Stimulated activated naive CD8-positive, alpha-beta T cell treated with anti-CD3 and anti-CD28 coated beads, Interleukin-15, Interleukin-2, amounts not matched to agents 100 U/mL and 50 U/mL, for 24 hours (primary cell): ENCODE results near the gene CD101.
A peak's percentile ranks its signal among the peaks of the same experiment; 100 is the strongest.
"Not testable (repeated sequence)": the region's sequence is repeated elsewhere in the genome, so short reads cannot be mapped to it uniquely, and the experiment has no call there.

Source experiments
- ATAC-seq: fragments of 150-1000 bp; cut with Tn5 transposase; one replicate; pipeline ENCODE4 v1.10.0; 2021
- DNase-seq: peaks from one replicate; pipeline ENCODE4 v3.0.0; 2021

The CD101 gene

DNA sequence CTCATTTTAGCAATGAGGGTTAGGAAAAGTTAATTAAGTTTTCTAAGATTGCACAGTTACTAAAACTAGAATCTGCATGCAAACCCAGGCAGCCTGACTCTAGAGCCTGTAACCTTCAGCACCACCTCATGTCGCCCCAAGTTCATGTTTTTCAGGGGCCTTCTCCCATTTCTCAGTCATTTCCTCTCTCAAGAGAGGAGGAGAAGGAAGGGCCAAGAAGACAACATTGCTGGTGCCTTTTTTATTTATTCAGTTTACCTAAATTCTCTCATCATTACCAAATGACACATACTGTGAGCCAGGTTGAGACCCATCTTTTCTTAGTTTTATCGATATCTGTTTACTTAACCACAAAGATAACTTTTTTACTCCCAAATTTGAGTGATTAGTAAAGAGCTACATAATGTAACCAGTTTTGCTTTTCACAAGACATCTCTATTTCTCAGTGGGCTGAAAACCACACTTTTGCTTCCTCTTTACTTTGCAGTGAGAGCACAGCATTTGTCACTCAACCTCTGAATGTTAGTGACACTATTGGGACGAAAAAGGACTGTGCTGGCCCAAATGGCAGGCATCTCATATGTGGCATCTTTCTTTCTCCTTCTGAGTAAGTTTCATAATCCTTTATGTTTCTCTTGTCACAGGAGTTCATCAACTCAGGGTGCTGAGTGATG, at the start of gene CD101:
CD101 (plus strand) TSS at position 507 of the 674 bp plus-strand sequence; CDS start at position 565, 58 bp downstream.
- DNase-seq (no peak), ATAC-seq (peak; percentile 93)

GRCh38 chr1:116952738-116953275, 48.8 kb upstream of the CD101 start:
- ATAC-seq = no peak
- no peak for DNase-seq

GRCh38 chr1:116954440-116954839, 47.1 kb upstream of the CD101 start:
- DNase-seq = no peak
- no peak for ATAC-seq

DNA sequence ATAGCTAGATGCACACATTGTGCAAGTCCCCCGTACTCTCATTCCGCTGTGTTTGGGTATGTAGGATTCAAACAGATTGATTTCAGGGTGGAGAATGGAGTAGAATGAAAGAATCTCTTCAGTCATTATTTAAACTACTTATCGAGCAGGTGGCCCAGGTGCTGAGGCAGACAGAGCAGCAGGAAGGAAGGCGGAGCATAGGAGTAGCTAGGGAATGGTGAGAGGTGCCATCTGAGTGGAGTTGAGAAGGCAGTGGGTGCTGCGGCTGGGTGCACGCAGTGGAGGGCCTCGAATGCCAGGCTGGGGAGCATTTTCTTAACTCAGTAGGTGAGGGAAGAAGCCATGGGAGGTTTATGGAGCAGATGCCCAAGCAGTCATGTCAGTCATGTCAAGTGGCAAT, 45.2 kb upstream of the CD101 start:
- ATAC-seq (no peak), DNase-seq (no peak)

DNA sequence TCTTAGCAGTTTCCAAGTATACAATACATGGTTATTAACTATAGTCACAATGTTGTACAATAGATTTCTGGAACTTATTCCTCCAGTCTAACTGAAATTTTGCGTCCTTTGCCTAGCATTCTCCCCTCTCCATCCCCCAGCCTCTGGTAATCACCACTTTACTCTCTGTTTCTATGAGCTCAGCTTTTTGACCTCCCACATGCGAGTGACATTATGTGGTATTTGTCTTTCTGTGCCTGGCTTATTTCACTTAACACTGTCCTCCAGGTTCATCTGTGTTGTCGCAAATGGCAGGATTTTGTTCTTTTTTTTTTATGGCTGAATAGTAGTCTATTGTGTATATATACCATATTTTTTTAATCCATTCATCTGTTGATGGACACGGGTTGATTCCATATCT, 43.9 kb upstream of the CD101 start:
- ATAC-seq (no peak), DNase-seq (no peak)

DNA sequence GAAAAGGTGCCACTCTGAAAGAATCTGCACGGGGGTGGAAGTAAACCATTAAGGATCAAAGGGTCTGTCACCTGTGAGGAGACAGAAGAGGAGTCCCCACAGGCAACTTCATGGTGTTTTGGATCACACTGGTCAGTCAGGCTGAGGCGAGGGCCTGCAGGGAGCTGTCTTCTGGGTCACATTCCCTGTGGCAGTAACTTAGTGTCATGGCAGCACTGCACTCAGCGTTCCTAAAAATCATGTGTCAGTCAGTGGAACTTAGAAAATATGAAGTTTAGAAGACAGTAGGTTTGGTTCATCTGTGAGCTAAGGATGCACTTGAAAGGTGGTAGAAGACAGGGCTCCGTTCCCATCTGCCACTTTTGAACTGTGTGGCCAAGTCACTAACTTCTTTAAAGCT, 43.5 kb upstream of the CD101 start:
- DNase-seq (no peak), ATAC-seq (no peak)

GRCh38 chr1:116958977-116959376, 42.6 kb upstream of the CD101 start:
- no peak for DNase-seq
- no peak for ATAC-seq

DNA sequence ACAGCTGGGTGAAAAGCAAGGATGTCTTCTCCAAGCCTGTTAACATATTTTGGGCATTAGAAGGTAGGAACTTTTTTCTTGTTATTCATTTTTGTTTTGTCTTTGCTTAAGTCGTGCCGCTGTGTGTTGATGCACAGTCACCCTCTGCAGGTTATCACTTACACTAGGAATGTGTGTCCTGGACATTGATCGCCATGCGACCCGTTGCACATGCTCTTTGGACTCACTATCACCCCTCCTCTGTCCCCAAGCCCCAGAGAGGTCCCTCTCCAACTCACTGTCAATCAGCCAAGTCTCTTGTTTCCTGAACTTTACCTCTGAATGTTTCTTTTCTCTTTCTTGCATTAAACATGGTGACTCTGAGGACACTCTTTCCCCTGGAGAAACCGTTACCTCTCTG, 40.0 kb upstream of the CD101 start:
- ATAC-seq = no peak
- DNase-seq = no peak

DNA sequence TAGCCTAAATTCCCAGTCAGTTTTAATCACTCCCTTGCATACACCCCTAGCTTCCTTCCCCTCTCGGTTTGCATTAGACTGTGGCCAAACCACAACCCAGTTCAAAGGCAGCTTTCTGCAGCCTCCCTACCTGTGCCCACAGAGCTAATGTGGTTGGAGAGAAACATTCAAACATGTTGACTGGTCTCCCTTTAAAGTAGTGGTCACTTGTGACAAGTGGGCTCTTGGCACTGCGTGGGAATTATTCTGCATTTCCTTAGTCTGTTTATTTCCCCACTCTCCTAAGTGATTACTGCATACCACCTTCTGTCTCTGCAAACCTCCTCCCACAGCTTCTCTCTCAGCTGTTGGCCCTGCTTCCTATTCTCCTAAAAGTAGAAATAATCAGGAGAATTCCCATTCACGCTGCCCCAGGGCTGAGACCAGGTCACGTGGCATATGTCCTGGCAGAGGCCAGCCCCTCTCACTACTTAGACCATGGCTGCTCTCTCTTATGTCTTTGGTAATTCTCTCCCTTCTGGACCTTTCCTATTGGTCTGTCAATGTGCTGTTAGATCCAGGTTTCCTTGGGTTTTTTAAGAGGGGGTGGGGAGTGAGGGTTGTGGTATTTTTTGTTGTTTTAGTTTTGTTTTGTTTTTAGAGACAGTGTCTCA, 38.4 kb upstream of the CD101 start:
- peak; percentile 23 for ATAC-seq
- DNase-seq = no peak

DNA sequence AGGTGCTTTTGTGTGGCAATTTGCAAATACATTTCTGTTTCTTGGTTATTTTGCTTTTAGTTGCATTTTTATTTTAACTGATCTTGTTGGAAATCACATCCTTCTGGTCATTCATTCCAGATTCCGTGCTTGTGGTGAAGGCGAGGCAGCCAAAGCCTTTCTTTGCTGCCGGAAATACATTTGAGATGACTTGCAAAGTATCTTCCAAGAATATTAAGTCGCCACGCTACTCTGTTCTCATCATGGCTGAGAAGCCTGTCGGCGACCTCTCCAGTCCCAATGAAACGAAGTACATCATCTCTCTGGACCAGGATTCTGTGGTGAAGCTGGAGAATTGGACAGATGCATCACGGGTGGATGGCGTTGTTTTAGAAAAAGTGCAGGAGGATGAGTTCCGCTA, 34.8 kb upstream of the CD101 start:
- ATAC-seq (no peak), DNase-seq (no peak)

GRCh38 chr1:116968724-116969123, 32.8 kb upstream of the CD101 start:
- no peak for ATAC-seq
- no peak for DNase-seq

GRCh38 chr1:116971258-116971860, 30.2 kb upstream of the CD101 start:
- DNase-seq (no peak), ATAC-seq (no peak)

DNA sequence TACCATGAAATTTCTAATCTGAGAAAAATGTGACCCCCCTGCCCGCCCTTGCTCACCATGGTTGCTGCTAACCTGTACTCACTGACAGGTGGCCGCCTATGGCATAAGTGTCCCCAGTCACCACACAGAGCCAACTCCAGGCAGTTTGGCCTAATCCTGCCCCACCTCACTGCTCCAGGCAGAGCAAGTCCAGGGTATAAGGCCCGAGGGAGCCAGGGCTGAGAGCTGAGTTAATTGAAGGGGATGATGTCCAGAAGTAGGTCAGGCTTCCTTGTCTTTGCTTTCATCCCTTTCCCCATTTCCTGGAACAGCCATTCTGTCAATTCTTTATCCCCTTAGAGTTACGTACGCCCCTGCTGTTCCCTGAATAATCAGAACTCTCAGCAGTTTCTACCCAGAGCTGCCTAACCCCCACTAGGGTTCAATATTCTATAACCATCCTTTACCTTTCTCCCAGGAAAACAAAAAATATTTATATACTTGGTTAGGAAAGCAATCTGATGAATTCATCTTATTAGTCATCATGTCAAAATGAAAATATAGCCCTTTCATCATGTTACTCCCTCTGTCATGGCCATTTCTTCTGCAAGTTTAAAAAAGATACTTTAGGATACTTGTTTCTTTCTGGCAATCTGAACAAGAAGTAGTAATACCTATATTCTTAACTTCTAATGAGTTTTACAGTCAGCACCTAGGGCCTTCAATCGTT, 29.4 kb upstream of the CD101 start:
- no peak for ATAC-seq
- no peak for DNase-seq

GRCh38 chr1:116972674-116973030, 28.9 kb upstream of the CD101 start:
- ATAC-seq (no peak), DNase-seq (no peak)

DNA sequence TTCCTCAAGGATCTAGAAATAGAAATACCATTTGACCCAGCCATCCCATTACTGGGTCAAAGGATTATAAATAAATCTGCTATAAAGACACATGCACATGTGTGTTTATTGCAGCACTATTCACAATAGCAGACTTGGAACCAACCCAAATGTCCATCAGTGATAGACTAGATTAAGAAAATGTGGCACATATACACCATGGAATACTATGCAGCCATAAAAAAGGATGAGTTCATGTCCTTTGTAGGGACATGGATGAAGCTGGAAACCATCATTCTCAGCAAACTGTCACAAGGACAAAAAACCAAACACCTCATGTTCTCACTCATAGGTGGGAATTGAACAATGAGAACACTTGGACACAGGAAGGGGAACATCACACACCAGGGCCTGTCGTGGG, 21.3 kb upstream of the CD101 start:
- DNase-seq, ATAC-seq: not testable (repeated sequence)

- no peak for DNase-seq
- no peak for ATAC-seq
Observed at GRCh38 chr1:116981521-116982037, 20.0 kb upstream of the CD101 start.

- no peak for ATAC-seq
- no peak for DNase-seq
Observed at GRCh38 chr1:116982319-116983004, 19.1 kb upstream of the CD101 start.

DNA sequence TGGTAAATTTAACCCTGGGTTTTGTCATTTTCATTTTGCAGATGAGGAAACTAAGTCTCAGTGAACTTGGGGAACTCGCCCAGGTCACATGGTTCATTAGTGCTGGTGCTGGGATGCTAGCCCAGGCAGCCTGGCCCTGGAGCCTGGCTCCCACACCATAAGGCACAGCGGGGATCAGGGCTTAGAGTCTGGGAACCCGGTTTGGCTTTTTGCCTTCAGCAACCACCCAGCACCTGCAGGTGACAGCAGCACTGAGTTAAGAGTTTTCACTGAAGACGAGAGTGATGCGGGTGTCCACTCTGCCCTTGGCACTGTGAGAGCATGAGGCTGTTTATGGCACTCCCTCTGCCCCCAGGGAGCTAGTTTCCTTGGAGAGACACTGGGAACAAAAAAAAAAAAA, 18.4 kb upstream of the CD101 start:
- ATAC-seq = no peak
- DNase-seq = no peak

- ATAC-seq (no peak), DNase-seq (no peak)
Observed at GRCh38 chr1:116983678-116984077, 17.9 kb upstream of the CD101 start.

- no peak for ATAC-seq
- no peak for DNase-seq
Observed at GRCh38 chr1:116984406-116985160, 17.0 kb upstream of the CD101 start.
